HG03460 (cell line): ENCODE results near the gene ERBIN.

Experiments
- ATAC-seq: cut with Tn5 transposase; IDR thresholded peaks from one replicate; pipeline ENCODE4 v1.9.1; 2021; ENCODE audit not compliant: unreplicated experiment

Gene ERBIN

GRCh38 chr5:66122379-66123034 is 196.1 kb downstream of the ERBIN start:
- ATAC-seq = no peak

GRCh38 chr5:66129144-66129543 is 202.8 kb downstream of the ERBIN start:
- ATAC-seq = no peak

GRCh38 chr5:66130493-66130892 is 204.1 kb downstream of the ERBIN start:
- ATAC-seq = no peak
